HAP-1 (cell line): Measurements from ENCODE around the gene LHFPL3.

Experiments
- DNase-seq, 2 experiments: peaks; one replicate each; pipeline ENCODE4 v3.0.0-alpha.2; 2016 to 2020; ENCODE audit warnings: low spot score in 2 of 2
- H3K27me3 ChIP-seq: fragments of 250-450 bp; sonication (Bioruptor Pico); 2 replicates; pipeline ENCODE4 v1.5.1; 2020; ENCODE audit warnings: low read depth, mild to moderate bottlenecking, moderate library complexity
- H3K36me3 ChIP-seq: fragments of 250-450 bp; sonication (Bioruptor Pico); replicated peaks from 2 replicates; pipeline ENCODE4 v1.5.1; 2020; ENCODE audit warnings: mild to moderate bottlenecking
- H3K4me1 ChIP-seq: fragments of 250-450 bp; sonication (Bioruptor Pico); 2 replicates; pipeline ENCODE4 v1.5.1; 2020; ENCODE audit warnings: mild to moderate bottlenecking
- H3K4me3 ChIP-seq: fragments of 250-450 bp; sonication (Bioruptor Pico); 2 replicates; pipeline ENCODE4 v1.5.1; 2020; ENCODE audit warnings: mild to moderate bottlenecking, moderate library complexity
- H3K9me3 ChIP-seq: fragments of 250-450 bp; sonication (Bioruptor Pico); 2 replicates; pipeline ENCODE4 v1.5.1; 2020; ENCODE audit warnings: mild to moderate bottlenecking, moderate library complexity
- in situ Hi-C: fragments of 300-500 bp; cut with MboI; formaldehyde crosslinking; loops from 3 replicates; pipeline ENCODE4 v1.14.3; 2020; ENCODE audit warnings: low sequenced_read_pairs, inconsistent platforms, mixed read lengths

Gene LHFPL3

DNA sequence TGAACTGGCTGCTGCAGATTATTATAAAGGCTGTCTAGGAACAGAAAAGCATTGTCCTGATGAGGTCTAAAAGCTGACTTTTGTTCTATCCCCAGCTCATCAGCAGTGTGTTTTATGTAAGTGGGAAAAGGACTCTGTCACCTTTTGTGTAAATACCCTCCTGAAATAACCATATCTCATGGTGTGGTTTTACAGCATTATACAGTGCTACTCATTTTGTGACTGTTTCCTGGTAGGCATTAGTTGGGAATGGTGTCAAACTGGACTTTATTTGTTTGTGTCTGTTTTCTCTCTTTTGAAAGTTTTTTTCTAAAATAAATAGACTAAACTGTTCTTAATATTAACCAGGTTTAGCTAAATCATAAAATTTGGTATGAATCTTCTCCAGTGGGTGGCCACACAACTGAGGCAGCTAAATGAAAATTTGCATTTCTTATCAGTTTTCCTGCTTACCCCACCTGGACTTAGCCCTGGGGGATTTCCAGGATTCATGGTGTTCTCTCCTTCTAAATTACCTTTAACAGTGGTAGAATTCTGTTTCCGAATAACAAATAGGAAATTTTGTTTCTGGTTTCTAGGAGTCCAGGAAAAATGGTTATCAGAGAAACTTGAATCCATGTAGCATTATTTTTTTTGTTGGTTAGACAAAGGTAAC lies 140.9 kb downstream of the LHFPL3 start:
- in situ Hi-C loops = no loop called here
- Histone ChIP-seq H3K27me3 (peaks cover 11% of the 10 kb centered on the region; the same call in 1 of the 2 replicates), H3K9me3 (no peaks in the 10 kb centered on the region), H3K36me3 (no peaks in the 10 kb centered on the region), H3K4me3 (no peak overlapping the region), H3K4me1 (no peaks in the 10 kb centered on the region)
- no peak for DNase-seq

DNA sequence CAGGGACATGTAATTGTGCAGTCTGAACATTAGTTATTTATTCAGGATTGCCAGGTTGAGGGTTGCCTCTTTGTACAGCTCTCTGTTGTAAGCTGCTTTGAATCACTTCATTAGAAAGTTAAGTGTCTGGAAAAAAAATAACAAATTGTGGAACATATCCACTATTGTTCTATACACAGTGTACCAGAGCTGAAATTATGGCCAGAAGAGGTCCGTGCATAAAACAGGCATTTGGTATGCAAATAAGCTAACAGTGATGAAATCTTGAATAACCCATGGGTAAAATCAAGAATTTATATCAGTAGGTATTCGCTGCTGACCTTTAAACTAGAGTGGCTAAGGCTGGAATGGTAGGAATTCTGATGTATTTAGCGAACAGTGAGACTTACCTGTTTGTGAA lies 152.1 kb downstream of the LHFPL3 start:
- H3K4me1 ChIP-seq = no peaks in the 10 kb centered on the region
- H3K27me3 ChIP-seq = no peaks in the 10 kb centered on the region
- DNase-seq = no peak
- no peaks in the 10 kb centered on the region for H3K36me3 ChIP-seq
- H3K4me3 ChIP-seq = no peak overlapping the region
- in situ Hi-C loops = no loop called here
- H3K9me3 ChIP-seq = no peaks in the 10 kb centered on the region

DNA sequence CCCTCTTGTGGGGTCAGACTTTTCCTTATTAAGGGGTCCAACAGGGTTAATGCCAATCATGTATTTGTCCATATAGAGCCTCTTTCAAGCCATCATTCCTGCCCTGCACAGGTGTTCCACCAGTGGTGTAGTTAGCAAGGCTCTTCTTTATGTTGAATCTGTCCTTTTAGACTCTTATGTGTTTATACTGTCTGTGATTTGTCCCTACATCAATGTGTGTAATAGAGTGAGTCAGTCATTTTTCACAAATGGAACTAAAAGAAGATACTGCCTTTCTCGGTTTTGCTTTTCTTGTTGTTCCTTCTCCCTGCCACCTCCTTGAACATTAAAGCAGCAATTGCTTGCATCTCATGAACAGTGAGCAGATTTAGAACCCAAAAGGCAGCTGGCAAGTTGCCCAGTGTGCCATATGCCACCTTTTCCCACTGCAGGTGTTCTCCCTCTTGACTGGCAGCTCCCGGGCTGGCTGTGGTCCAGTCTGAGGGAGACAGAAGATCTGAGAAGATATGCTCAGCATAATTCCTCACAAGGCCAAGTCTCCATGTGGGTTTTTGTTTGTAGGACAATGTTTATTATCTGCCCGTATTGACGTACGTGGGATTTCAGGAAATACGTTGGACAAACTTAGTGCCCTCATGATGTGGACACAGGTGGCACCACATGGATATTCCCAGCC lies 154.1 kb downstream of the LHFPL3 start:
- no peak overlapping the region for H3K4me3 ChIP-seq
- H3K36me3 ChIP-seq = no peaks in the 10 kb centered on the region
- no peaks in the 10 kb centered on the region for H3K27me3 ChIP-seq
- no peaks in the 10 kb centered on the region for H3K4me1 ChIP-seq
- in situ Hi-C loops = no loop called here
- H3K9me3 ChIP-seq = no peaks in the 10 kb centered on the region
- no peak for DNase-seq

DNA sequence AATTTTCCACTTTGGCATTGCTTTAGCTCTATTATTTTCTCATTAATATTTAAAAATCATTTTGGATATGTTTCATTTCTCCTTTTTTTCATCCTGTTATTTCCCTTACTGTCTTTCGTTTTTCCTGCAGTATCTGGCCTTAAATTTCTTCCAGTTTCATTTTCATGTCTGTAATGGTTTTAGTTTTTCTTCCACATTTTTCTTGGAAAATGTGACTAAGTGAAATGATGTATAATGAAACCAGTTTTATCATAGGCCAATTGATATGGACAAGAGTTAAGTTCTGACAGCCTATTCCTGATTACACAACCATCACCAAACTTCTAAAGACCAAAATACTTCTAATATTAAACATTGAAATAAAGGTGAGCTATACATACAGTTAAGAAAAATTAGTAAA lies 158.5 kb downstream of the LHFPL3 start:
- in situ Hi-C loops = no loop called here
- H3K36me3 ChIP-seq = no peaks in the 10 kb centered on the region
- H3K4me3 ChIP-seq = no peak overlapping the region
- DNase-seq = no peak
- H3K9me3 ChIP-seq = no peaks in the 10 kb centered on the region
- no peaks in the 10 kb centered on the region for H3K4me1 ChIP-seq
- no peaks in the 10 kb centered on the region for H3K27me3 ChIP-seq

DNA sequence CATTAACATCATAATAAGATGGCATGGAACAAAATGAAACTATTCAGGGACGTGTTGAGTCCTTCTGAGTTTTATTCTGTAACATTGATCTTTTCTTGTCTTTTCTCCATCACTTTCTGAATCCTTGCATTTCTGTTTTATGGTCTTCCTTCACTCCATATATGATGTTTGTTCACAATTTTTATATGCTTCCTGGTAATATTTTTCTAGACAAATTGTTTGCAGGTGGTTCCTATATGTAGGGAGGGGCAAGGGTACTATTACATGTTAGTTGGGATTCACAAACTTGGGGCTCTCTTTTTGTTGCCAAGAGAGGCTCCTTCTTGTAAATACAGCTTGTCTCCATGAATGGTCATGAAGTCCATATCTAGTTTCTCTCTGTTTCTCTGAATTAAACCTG lies 159.2 kb downstream of the LHFPL3 start:
- DNase-seq = no peak
- no peaks in the 10 kb centered on the region for H3K4me1 ChIP-seq
- H3K4me3 ChIP-seq = no peak overlapping the region
- no peaks in the 10 kb centered on the region for H3K9me3 ChIP-seq
- H3K36me3 ChIP-seq = no peaks in the 10 kb centered on the region
- H3K27me3 ChIP-seq = no peaks in the 10 kb centered on the region
- in situ Hi-C loops = no loop called here

DNA sequence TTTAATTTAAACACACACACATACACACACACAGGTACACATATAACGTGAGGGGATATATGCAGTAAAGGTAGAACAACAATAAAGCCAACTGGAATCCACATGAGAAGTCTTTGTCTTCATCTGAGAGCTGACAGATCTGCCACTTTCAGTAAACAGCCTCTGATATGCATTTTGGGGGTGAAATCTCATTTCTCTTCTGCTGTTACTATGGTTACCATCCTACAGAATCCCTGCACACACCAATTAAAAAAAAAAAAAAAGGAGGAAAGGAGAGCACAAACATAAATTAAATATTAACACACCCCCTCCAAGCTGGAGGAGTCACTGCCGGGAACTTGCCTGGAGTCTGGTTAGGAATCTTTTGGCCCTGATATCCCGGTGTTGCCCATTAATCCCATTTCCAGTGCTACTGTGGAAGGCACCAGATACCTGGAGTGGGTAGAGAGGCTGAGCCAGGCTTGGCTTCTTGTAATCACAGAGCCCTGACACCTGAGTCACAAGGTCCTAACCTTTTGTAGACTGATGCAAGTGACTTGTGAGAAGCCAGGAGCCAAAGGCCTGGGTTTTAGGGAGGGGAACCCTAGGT lies 169.1 kb downstream of the LHFPL3 start:
- no peak overlapping the region for H3K4me3 ChIP-seq
- no peaks in the 10 kb centered on the region for H3K4me1 ChIP-seq
- no peaks in the 10 kb centered on the region for H3K9me3 ChIP-seq
- peaks cover 3% of the 10 kb centered on the region; the same call in 1 of the 2 replicates for H3K27me3 ChIP-seq
- no peaks in the 10 kb centered on the region for H3K36me3 ChIP-seq
- in situ Hi-C loops = no loop called here
- DNase-seq = no peak

DNA sequence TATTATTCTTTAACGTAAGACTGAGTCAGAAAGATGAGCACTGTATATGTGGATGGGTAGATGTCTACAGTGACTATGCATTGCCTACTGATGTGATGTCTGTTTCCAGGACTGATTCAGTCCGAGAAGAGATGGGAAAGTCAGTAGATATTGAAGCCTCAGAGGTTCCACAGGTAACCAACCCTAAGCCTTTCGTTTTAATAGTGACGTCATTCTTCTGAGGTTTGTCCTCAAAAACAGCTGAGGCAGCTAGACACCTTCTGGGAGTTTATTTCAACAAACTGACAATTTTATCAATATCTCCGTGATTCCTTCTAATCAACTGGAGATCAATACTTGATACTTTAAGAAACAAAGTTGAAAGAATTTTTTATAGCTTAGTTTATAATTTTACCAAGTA lies 171.6 kb downstream of the LHFPL3 start:
- no peaks in the 10 kb centered on the region for H3K9me3 ChIP-seq
- H3K4me1 ChIP-seq = no peaks in the 10 kb centered on the region
- no peak overlapping the region for H3K4me3 ChIP-seq
- no peak for DNase-seq
- no peaks in the 10 kb centered on the region for H3K27me3 ChIP-seq
- in situ Hi-C loops = no loop called here
- no peaks in the 10 kb centered on the region for H3K36me3 ChIP-seq

DNA sequence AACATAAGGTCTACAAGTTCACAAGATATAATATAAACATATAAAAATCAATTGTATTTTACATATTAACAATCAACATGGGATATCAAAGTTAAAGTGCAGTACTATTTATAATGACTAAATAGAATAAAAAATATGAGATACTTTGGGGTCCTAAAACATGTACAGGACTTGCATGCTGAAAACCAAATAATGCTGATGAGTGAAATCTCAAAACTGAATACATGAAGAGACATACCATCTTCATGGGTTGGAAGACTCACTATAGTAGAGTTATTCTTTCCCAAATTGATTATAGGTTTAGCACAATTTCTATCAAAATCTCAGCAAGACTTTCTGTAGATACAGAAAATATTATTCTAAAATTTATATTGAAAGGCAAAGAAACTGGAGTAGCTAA lies 181.5 kb downstream of the LHFPL3 start:
- Histone ChIP-seq H3K4me1 (no peaks in the 10 kb centered on the region), H3K36me3 (no peaks in the 10 kb centered on the region), H3K4me3 (no peak overlapping the region), H3K9me3 (no peaks in the 10 kb centered on the region), H3K27me3 (no peaks in the 10 kb centered on the region)
- DNase-seq = no peak
- in situ Hi-C loops = no loop called here

DNA sequence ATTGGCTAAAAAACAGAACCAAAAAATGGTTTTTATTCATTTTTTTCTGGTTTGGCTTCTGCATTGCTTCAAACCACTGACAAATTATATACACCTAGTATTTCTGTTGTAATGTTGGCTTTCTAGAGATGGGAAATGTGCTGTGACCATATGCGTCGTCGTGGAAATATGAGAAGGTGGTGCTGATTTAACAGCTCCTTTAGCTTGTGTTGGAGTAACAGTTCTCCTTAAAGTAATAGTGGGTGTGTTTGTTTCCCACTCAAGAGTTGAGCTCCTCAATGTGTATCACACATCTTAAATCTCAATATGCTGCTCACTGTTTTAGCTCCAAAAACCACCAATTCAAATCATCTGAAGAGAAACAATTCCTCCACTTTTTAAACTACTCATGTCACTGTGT lies 196.4 kb downstream of the LHFPL3 start:
- in situ Hi-C loops = no loop called here
- no peak for DNase-seq

DNA sequence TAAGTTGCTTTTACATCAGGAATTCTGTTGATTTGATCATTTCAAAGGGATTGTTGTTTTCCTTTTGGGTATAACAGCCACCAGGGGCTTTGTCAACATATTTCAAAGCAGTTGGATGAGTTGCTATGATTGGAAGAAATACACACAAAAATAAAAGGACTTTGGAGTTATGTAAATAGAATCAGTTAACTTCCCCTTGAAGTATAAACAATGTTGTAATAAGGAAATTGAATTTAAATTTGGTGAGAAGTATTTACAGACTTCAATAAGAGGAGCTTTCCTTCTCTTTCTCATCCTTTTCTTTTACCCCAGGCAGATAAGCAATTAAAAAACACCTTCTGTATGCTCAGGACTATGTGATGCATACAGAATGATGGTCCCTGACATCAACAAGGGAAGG lies 199.7 kb downstream of the LHFPL3 start:
- Histone ChIP-seq H3K4me1 (no peaks in the 10 kb centered on the region), H3K36me3 (no peaks in the 10 kb centered on the region), H3K4me3 (no peak overlapping the region), H3K9me3 (no peaks in the 10 kb centered on the region), H3K27me3 (no peaks in the 10 kb centered on the region)
- in situ Hi-C loops = no loop called here
- DNase-seq = no peak

More for the DNA sequence above, 196.4 kb downstream of the LHFPL3 start:
- Histone ChIP-seq H3K4me3 (no peak overlapping the region), H3K4me1 (no peaks in the 10 kb centered on the region), H3K36me3 (no peaks in the 10 kb centered on the region), H3K9me3 (no peaks in the 10 kb centered on the region), H3K27me3 (no peaks in the 10 kb centered on the region)

DNA sequence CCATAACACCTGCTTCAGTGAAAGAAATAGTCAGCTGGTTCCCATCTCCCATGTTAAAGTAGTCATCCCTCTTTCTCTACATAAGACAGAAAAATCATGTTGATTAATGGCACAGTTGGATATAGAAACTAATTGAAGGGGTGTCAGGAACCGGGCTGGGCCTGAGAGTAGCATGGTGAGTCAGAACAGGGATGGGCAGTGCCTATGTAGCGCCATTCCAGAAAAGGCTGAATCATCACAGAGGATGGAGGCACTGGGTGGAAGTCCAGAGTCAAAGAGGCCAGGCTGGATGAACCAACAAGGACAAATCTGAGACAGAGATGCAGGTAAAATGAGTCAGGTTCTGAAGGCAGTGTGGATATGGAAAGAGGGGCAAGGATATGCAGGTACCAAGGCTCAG lies 201.2 kb downstream of the LHFPL3 start:
- H3K4me1 ChIP-seq = no peaks in the 10 kb centered on the region
- H3K36me3 ChIP-seq = no peaks in the 10 kb centered on the region
- in situ Hi-C loops = no loop called here
- H3K9me3 ChIP-seq = no peaks in the 10 kb centered on the region
- H3K27me3 ChIP-seq = no peaks in the 10 kb centered on the region
- no peak overlapping the region for H3K4me3 ChIP-seq
- DNase-seq = no peak

DNA sequence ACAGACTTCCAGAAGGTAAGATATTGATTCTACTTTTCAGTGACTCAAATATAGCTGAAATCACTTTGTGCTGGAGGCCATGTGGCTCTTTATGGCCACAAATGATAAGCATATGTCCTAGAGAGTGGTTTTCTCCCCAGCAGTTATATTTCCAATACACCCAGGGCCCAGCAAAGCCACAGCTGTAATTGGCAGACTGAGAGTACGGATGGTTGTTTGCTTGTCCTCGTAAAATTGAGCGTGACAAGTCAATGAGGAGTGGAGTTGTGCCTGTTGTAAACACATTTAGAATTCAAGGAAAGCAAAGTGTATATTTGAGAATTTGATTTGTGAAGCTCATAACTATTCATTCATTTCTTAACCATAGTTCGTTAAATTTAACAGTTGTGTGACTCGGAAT lies 201.8 kb downstream of the LHFPL3 start:
- Histone ChIP-seq H3K9me3 (no peaks in the 10 kb centered on the region), H3K4me3 (no peak overlapping the region), H3K4me1 (no peaks in the 10 kb centered on the region), H3K27me3 (no peaks in the 10 kb centered on the region), H3K36me3 (no peaks in the 10 kb centered on the region)
- in situ Hi-C loops = no loop called here
- no peak for DNase-seq

DNA sequence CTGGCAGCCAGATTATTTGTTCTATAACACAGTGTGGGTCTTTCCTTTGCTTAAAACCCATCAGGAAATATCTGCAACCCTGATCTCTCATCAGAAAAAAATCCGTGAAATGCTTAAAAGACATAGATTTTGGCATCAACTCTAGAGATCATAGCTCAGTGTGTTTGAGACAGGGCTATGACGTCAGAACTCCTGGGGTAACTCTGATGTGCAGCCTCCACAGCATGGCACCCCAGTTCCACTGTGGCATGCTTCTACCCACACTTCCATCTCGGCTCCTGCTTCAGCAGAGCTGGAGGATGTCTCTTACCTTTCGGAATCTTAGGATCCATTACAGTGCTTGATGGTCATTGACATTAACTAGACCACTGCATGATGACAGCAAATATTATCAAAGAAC lies 205.7 kb downstream of the LHFPL3 start:
- no peak for DNase-seq
- in situ Hi-C loops = no loop called here
- no peaks in the 10 kb centered on the region for H3K9me3 ChIP-seq
- H3K4me1 ChIP-seq = no peaks in the 10 kb centered on the region
- no peak overlapping the region for H3K4me3 ChIP-seq
- no peaks in the 10 kb centered on the region for H3K36me3 ChIP-seq
- no peaks in the 10 kb centered on the region for H3K27me3 ChIP-seq

DNA sequence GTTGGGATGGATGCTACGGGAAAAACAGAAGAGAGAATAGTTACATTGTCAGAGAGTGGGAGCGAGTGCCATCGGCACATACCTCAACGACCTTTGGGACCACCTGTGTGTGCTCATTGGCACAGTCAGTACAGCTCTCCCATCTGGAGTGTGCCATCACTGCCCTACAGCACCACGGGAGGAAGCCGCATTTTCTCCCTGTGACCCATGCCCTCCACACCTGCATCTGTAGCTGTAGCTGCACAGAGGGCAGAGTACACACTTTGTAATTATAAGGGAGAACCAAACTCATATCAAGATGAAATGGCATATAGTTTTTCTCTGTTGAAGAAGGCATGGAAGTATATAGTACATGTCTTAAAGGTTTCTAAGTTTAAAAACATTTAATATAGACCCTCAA lies 207.4 kb downstream of the LHFPL3 start:
- Histone ChIP-seq H3K4me3 (no peak overlapping the region), H3K36me3 (no peaks in the 10 kb centered on the region), H3K27me3 (no peaks in the 10 kb centered on the region), H3K4me1 (no peaks in the 10 kb centered on the region), H3K9me3 (no peaks in the 10 kb centered on the region)
- no peak for DNase-seq
- in situ Hi-C loops = no loop called here
